Measurements from ENCODE around the gene UPK3A. TPM values are rescaled to one million over a fixed set of nuclear protein-coding genes. Genes with fewer than 3 reads are reported as not detected.

The UPK3A gene
- polyA plus RNA-seq, 3 donors, result 6.0 to 19.0 (median 14.0) TPM

- H4K20me1 ChIP-seq (ENCODE audit: insufficient read depth, low read length), result peaks cover 35% of the 10 kb centered on the region
- H3K9me3 ChIP-seq (replicated peaks in 1 of 2; ENCODE audit: control insufficient read depth in 1 of 2, insufficient read depth in 1 of 2, low read length in 2 of 2), result no peaks in the 10 kb centered on the region
- peaks cover 58 to 62% of the 10 kb centered on the region in 2 donors for H3K4me1 ChIP-seq (ENCODE audit: control insufficient read depth in 1 of 2, insufficient read depth in 2 of 2, low read length in 2 of 2)
- no peaks in the 10 kb centered on the region for H3K27me3 ChIP-seq (ENCODE audit: control insufficient read depth in 2 of 2, insufficient read depth in 2 of 2, low read length in 2 of 2)
- Mint-ChIP-seq H3K4me1 (peaks cover 77% of the 10 kb centered on the region), H3K9me3 (no peaks in the 10 kb centered on the region), H3K4me3 (no peak overlapping the region), H3K36me3 (peaks cover 18 to 22% of the 10 kb centered on the region in 2 donors), H3K27ac (peak overlapping the region; percentile 70 to 89 (median 85)), H3K27me3 (ENCODE audit: low read depth in 3 of 3) (peaks cover 2 to 5% (median 4%) of the 10 kb centered on the region in 3 donors)
- intact Hi-C loops (cut with micrococcal nuclease), result loop anchor here in 1 of 2 donors (5.0 kb wide), 1 partner anchor 87 kb away; no protein-coding TSS in a partner anchor
- peak overlapping the region; percentile 10 for H3K4me2 ChIP-seq (replicated peaks; ENCODE audit: extremely low read depth, low read length, poor library complexity, severe bottlenecking)
- H3K79me2 ChIP-seq (ENCODE audit: insufficient read depth, low read length), result peaks cover 91% of the 10 kb centered on the region
- no peak for TF ChIP-seq CTCF (IDR thresholded peaks at IDR 0.05)
- H2AFZ ChIP-seq (ENCODE audit: insufficient read depth, low read depth, low read length, poor library complexity, severe bottlenecking), result no peak overlapping the region
- H3K27ac ChIP-seq (ENCODE audit: low read depth in 1 of 2, low read length in 2 of 2), result peak overlapping the region; percentile 39 to 51
- 89% methylated on average over 6 of the region's 6 CpGs for WGBS (ENCODE audit: insufficient coverage)
- no peak overlapping the region for H3K9ac ChIP-seq (ENCODE audit: insufficient read depth, low read length, poor library complexity, severe bottlenecking)
- H3K36me3 ChIP-seq (replicated peaks in 1 of 2; ENCODE audit: control insufficient read depth in 1 of 2, insufficient read depth in 2 of 2, low read length in 2 of 2), result peaks cover 0 to 3% of the 10 kb centered on the region in 2 donors
- no peak for DNase-seq
- H3K4me3 ChIP-seq (replicated peaks in 1 of 3; ENCODE audit: low read depth in 2 of 3, low read length in 3 of 3), result no peak overlapping the region
Observed at GRCh38 chr22:45314786-45315185, 30.0 kb downstream of the UPK3A start.

GRCh38 chr22:45316796-45317526 is 32.2 kb downstream of the UPK3A start:
- H3K9me3 Mint-ChIP-seq, result no peaks in the 10 kb centered on the region
- peaks cover 45 to 48% of the 10 kb centered on the region in 2 donors for H3K4me1 ChIP-seq (ENCODE audit: control insufficient read depth in 1 of 2, insufficient read depth in 2 of 2, low read length in 2 of 2)
- intact Hi-C loops (cut with micrococcal nuclease), result no loop called here

More at GRCh38 chr22:45316796-45317526, 32.2 kb downstream of the UPK3A start:
- Histone ChIP-seq H3K36me3 (replicated peaks in 1 of 2; ENCODE audit: control insufficient read depth in 1 of 2, insufficient read depth in 2 of 2, low read length in 2 of 2) (peaks cover 3 to 12% of the 10 kb centered on the region in 2 donors), H3K4me2 (replicated peaks; ENCODE audit: extremely low read depth, low read length, poor library complexity, severe bottlenecking) (no peak overlapping the region), H2AFZ (ENCODE audit: insufficient read depth, low read depth, low read length, poor library complexity, severe bottlenecking) (no peak overlapping the region), H3K4me3 (replicated peaks in 1 of 3; ENCODE audit: low read depth in 2 of 3, low read length in 3 of 3) (no peak overlapping the region), H3K79me2 (ENCODE audit: insufficient read depth, low read length) (peaks cover 91% of the 10 kb centered on the region), H4K20me1 (ENCODE audit: insufficient read depth, low read length) (peaks cover 33% of the 10 kb centered on the region), H3K9ac (ENCODE audit: insufficient read depth, low read length, poor library complexity, severe bottlenecking) (no peak overlapping the region), H3K9me3 (replicated peaks in 1 of 2; ENCODE audit: control insufficient read depth in 1 of 2, insufficient read depth in 1 of 2, low read length in 2 of 2) (no peaks in the 10 kb centered on the region), H3K27me3 (ENCODE audit: control insufficient read depth in 2 of 2, insufficient read depth in 2 of 2, low read length in 2 of 2) (no peaks in the 10 kb centered on the region), H3K27ac (ENCODE audit: low read depth in 1 of 2, low read length in 2 of 2) (peak overlapping the region; percentile 56 to 80)
- DNase-seq, result no peak
- peak overlapping the region; percentile 92 to 97 (median 94) for H3K27ac Mint-ChIP-seq
- TF ChIP-seq CTCF (IDR thresholded peaks at IDR 0.05), result no peak
- H3K27me3 Mint-ChIP-seq (ENCODE audit: low read depth in 3 of 3), result peaks cover 0 to 2% (median 0%) of the 10 kb centered on the region in 3 donors
- H3K4me1 Mint-ChIP-seq, result peaks cover 64% of the 10 kb centered on the region
- WGBS (ENCODE audit: insufficient coverage), result 60% methylated on average over 1 of the region's 9 CpGs
- peaks cover 24 to 29% of the 10 kb centered on the region in 2 donors for H3K36me3 Mint-ChIP-seq
- no peak overlapping the region for H3K4me3 Mint-ChIP-seq
